Tibial nerve (tissue), 4 donors: ENCODE results near the gene NSRP1. TPM values are rescaled to one million over a fixed set of nuclear protein-coding genes. Genes with fewer than 3 reads are reported as not detected.

ENCODE experiments used
- DNase-seq, 2 donors: peaks; one replicate each; pipeline ENCODE4 v3.0.0-alpha.2; 2019; ENCODE audit warnings: low spot score in 2 of 2
- H3K27ac ChIP-seq, 4 donors: fragments of 200-600 bp; sonication (generic) in 3 of 4; one replicate each; pipeline ENCODE4 v1.5.1; 2017 to 2019; ENCODE audit warnings: mild to moderate bottlenecking in 1 of 4
- H3K27me3 ChIP-seq, 2 donors: fragments of 200-600 bp; sonication (generic) in 1 of 2; one replicate each; pipeline versions ENCODE4 v1.5.1 to v1.6.0; 2017 to 2019
- H3K36me3 ChIP-seq, 3 donors: fragments of 200-600 bp; sonication (generic); one replicate each; pipeline ENCODE4 v1.5.1; 2018 to 2019
- H3K4me1 ChIP-seq, 4 donors: fragments of 200-600 bp; sonication (generic) in 3 of 4; one replicate each; pipeline ENCODE4 v1.5.1; 2017 to 2019
- H3K4me3 ChIP-seq, 4 donors: fragments of 200-600 bp; sonication (generic) in 3 of 4; one replicate each; pipeline ENCODE4 v1.5.1; 2017 to 2019; ENCODE audit warnings: mild to moderate bottlenecking in 1 of 4, moderate library complexity in 1 of 4
- H3K9me3 ChIP-seq, 4 donors: fragments of 200-600 bp; sonication (generic) in 3 of 4; one replicate each; pipeline ENCODE4 v1.5.1; 2017 to 2019
- EP300 ChIP-seq, 2 donors: sonication (generic); formaldehyde crosslinking; IDR thresholded peaks; one replicate each; pipeline ENCODE4 v1.6.1; 2017; ENCODE audit warnings: antibody characterized with exemption in 2 of 2, mild to moderate bottlenecking in 1 of 2
- POLR2A ChIP-seq, 2 donors: fragments of 450-650 bp; IDR thresholded peaks; one replicate each; pipeline ENCODE4 v1.6.1; 2017; ENCODE audit warnings: antibody characterized with exemption in 2 of 2, mild to moderate bottlenecking in 2 of 2, moderate library complexity in 2 of 2
- WGBS, 2 donors: methylation state at CpG; one replicate each; pipeline ENCODE4 v1.1.5; 2018; 5-methylcytosine and 5-hydroxymethylcytosine counted together
- total RNA-seq, 4 donors: library from RNA; depleted of rRNA; stranded (reverse); fragments of >200 nt; gene quantifications; one replicate each; pipeline ENCODE4 v1.1.0, GENCODE V29; 2016
- TF ChIP-seq, protein P1 (sequence below), 5 experiments: fragments of 200-600 bp in 3 of 5; fragments of 450-650 bp in 2 of 5; sonication (generic) in 3 of 5; IDR thresholded peaks; one replicate each; pipeline ENCODE4 v1.5.1; 2016 to 2019; ENCODE audit warnings: antibody characterized with exemption in 5 of 5, mild to moderate bottlenecking in 3 of 5, moderate library complexity in 2 of 5

The NSRP1 gene
- total RNA-seq, 4 donors from 2014 or later: 23.3 to 55.5 (median 34.4) TPM

DNA sequence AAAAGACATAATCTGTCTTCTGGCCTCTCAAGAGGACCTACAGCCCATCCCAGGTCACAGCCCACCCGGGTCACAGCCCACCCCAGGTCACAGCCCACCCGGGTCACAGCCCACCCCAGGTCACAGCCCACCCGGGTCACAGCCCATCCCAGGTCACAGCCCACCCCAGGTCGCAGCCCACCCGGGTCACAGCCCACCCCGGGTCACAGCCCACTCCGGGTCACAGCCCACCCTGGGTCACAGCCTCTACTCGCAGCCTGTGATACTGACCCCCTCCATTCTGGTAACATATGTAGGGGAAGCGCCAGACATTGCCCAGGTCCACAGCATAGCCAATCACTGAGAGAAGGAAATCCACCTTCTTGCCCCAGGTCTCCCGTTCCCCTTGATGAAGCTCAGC, 104.7 kb downstream of the NSRP1 start:
- Histone ChIP-seq H3K36me3 (no peaks in the 10 kb centered on the region), H3K27ac (no peak overlapping the region), H3K9me3 (no peaks in the 10 kb centered on the region), H3K4me1 (no peaks in the 10 kb centered on the region), H3K27me3 (no peaks in the 10 kb centered on the region), H3K4me3 (no peak overlapping the region)
- TF ChIP-seq, protein P1, sequence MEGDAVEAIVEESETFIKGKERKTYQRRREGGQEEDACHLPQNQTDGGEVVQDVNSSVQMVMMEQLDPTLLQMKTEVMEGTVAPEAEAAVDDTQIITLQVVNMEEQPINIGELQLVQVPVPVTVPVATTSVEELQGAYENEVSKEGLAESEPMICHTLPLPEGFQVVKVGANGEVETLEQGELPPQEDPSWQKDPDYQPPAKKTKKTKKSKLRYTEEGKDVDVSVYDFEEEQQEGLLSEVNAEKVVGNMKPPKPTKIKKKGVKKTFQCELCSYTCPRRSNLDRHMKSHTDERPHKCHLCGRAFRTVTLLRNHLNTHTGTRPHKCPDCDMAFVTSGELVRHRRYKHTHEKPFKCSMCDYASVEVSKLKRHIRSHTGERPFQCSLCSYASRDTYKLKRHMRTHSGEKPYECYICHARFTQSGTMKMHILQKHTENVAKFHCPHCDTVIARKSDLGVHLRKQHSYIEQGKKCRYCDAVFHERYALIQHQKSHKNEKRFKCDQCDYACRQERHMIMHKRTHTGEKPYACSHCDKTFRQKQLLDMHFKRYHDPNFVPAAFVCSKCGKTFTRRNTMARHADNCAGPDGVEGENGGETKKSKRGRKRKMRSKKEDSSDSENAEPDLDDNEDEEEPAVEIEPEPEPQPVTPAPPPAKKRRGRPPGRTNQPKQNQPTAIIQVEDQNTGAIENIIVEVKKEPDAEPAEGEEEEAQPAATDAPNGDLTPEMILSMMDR (IDR thresholded peaks at IDR 0.05): no peak
- TF ChIP-seq POLR2A (IDR thresholded peaks at IDR 0.05) (no peak), EP300 (IDR thresholded peaks at IDR 0.05) (no peak)
- 83 to 86% methylated on average over 7 to 10 of the region's 10 CpGs for WGBS, 2 donors
- DNase-seq: no peak

DNA sequence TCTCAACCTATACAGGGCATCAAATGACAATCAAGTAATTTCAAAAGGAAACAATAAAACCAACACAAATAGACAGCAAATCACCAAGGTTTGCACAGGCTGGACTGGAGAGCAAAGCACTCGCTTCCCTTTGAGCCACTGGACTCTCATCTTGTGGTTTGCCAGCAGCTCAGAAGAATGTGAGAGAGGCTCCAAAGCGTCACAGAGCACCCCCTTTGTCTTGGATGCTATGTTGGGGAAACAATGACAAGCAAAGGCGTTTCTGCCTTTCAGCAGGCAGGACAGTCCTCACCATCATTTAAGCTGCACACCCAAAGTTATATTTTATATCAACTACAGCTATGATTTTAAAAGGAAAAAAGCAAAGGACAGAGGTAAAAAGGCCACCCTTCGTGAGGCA, 105.6 kb downstream of the NSRP1 start:
- H3K27me3 ChIP-seq: no peaks in the 10 kb centered on the region
- H3K36me3 ChIP-seq: no peaks in the 10 kb centered on the region
- no peaks in the 10 kb centered on the region for H3K4me1 ChIP-seq
- peak overlapping the region in 1 of 4 donors; percentile 7 for H3K27ac ChIP-seq
- 68 to 70% methylated on average over 4 of the region's 4 CpGs for WGBS, 2 donors
- TF ChIP-seq POLR2A (IDR thresholded peaks at IDR 0.05) (no peak), EP300 (IDR thresholded peaks at IDR 0.05) (no peak)
- TF ChIP-seq, protein P1 (IDR thresholded peaks at IDR 0.05): no peak
- no peak for DNase-seq
- H3K9me3 ChIP-seq: no peaks in the 10 kb centered on the region
- H3K4me3 ChIP-seq: no peak overlapping the region

DNA sequence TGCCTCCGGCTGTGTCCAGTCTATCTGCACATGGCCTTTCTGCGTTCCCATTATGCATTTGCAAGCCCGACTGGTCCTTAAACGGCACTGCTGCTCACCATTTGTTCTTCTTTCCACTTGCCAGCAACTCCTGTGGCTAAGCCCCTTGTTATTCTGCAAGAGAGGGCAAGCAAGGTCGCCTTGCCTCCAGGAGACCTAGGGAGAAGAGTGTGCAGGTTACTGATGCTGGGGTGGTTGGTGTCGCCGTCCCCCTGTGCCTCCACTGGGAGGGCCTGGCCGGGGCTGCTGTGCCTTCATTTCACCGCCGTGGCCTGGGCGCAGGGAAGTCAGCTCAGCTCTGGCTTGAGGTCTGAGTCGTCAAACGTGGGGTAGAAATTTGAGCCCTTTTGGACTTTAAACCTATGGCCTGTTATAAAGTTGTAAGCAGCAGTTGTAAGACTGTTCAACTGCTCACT, 106.1 kb downstream of the NSRP1 start:
- H3K27ac ChIP-seq: peak overlapping the region in 1 of 4 donors; percentile 7
- WGBS, 2 donors: 81 to 82% methylated on average over 12 to 13 of the region's 13 CpGs
- no peaks in the 10 kb centered on the region for H3K36me3 ChIP-seq
- H3K4me1 ChIP-seq: no peaks in the 10 kb centered on the region
- TF ChIP-seq, protein P1 (IDR thresholded peaks at IDR 0.05): no peak
- no peak for TF ChIP-seq EP300 (IDR thresholded peaks at IDR 0.05)
- no peak for TF ChIP-seq POLR2A (IDR thresholded peaks at IDR 0.05)
- H3K9me3 ChIP-seq: no peaks in the 10 kb centered on the region
- no peak overlapping the region for H3K4me3 ChIP-seq
- DNase-seq: no peak
- H3K27me3 ChIP-seq: no peaks in the 10 kb centered on the region

DNA sequence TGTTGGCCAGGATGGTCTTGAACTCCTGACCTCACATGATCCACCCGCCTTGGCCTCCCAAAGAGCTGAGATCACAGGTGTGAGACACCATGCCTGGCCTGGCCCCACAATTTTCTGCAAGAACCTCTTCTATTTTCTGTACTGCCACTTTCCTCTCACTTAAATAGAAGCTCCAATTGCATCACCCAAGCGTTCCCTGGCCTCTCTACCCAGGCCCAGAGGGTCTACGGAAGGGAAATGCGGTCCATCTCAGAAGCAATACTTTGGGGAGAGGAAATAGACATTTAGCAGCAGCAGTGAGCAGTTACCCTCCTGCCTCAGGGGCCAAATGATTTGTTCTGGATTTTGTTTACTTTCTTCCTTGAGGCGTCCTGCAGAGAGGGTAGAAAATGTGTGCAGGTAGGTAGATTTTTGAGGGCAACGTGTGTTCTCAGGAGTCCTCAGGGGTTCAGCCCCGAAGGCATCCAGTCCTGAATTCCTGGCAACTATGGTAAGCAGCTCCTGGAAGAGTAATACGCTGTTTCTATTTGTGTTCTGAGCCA, 107.9 kb downstream of the NSRP1 start:
- WGBS, 2 donors: 70 to 71% methylated on average over 8 of the region's 8 CpGs
- no peak for TF ChIP-seq POLR2A (IDR thresholded peaks at IDR 0.05)
- TF ChIP-seq, protein P1 (IDR thresholded peaks at IDR 0.05): no peak
- no peak for TF ChIP-seq EP300 (IDR thresholded peaks at IDR 0.05)
- no peak overlapping the region for H3K4me3 ChIP-seq
- no peaks in the 10 kb centered on the region for H3K36me3 ChIP-seq
- H3K27ac ChIP-seq: no peak overlapping the region
- no peaks in the 10 kb centered on the region for H3K9me3 ChIP-seq
- H3K4me1 ChIP-seq: no peaks in the 10 kb centered on the region
- DNase-seq: no peak
- H3K27me3 ChIP-seq: no peaks in the 10 kb centered on the region

DNA sequence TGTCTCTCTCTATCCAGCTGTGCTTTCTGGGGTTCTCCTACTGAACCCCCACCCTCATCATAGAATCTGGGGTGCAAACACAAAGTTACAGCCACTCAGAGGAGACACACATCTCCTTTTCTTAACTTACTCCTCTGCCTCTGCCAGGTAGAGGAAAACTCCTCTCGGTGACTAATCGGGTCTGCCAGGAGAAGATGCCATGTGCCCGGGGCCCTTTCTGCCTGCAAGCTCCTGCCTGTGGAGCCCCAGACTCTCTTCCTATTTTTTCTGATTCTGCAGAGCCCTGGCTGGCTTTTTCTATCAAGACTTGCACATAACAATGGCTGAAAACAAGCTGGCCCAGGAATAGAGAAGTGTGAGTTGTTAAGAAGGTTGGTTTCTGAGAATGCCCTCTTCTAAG, 108.5 kb downstream of the NSRP1 start:
- TF ChIP-seq POLR2A (IDR thresholded peaks at IDR 0.05): no peak
- TF ChIP-seq, protein P1 (IDR thresholded peaks at IDR 0.05): no peak
- TF ChIP-seq EP300 (IDR thresholded peaks at IDR 0.05): no peak
- H3K4me3 ChIP-seq: no peak overlapping the region
- DNase-seq: no peak
- no peaks in the 10 kb centered on the region for H3K9me3 ChIP-seq
- no peak overlapping the region for H3K27ac ChIP-seq
- H3K36me3 ChIP-seq: no peaks in the 10 kb centered on the region
- H3K4me1 ChIP-seq: no peaks in the 10 kb centered on the region
- H3K27me3 ChIP-seq: no peaks in the 10 kb centered on the region
- 78 to 84% methylated on average over 3 of the region's 3 CpGs for WGBS, 2 donors
